WTC11 (cell line): Measurements from ENCODE around the gene NEURL1.

Experiments used
- ATF1 ChIP-seq: sonication (generic); formaldehyde crosslinking; IDR thresholded peaks from 2 replicates; pipeline ENCODE4 v1.8.1; 2023; ENCODE audit warnings: mild to moderate bottlenecking, moderate library complexity, missing genetic modification reagents
- CREB1 ChIP-seq: sonication (generic); formaldehyde crosslinking; IDR thresholded peaks from 2 replicates; pipeline ENCODE4 v1.8.0; 2023; ENCODE audit warnings: mild to moderate bottlenecking, missing genetic modification reagents
- CTCF ChIP-seq: fragments of 200-600 bp; IDR thresholded peaks from 2 replicates; pipeline ENCODE4 v1.8.0; 2022; ENCODE audit warnings: antibody characterized with exemption
- IRF2 ChIP-seq: sonication (generic); formaldehyde crosslinking; IDR thresholded peaks from 2 replicates; pipeline ENCODE4 v1.8.0; 2022; ENCODE audit warnings: low read depth, missing genetic modification reagents, borderline replicate concordance
- MAX ChIP-seq: sonication (generic); formaldehyde crosslinking; IDR thresholded peaks from 2 replicates; pipeline ENCODE4 v1.8.0; 2022; ENCODE audit warnings: mild to moderate bottlenecking, missing genetic modification reagents
- NR1H2 ChIP-seq: sonication (generic); formaldehyde crosslinking; IDR thresholded peaks from 2 replicates; pipeline ENCODE4 v1.9.0; 2021; ENCODE audit warnings: mild to moderate bottlenecking, moderate library complexity, missing genetic modification reagents
- TP53 ChIP-seq: sonication (generic); formaldehyde crosslinking; IDR thresholded peaks from 2 replicates; pipeline ENCODE4 v1.8.1; 2023; ENCODE audit warnings: mild to moderate bottlenecking, missing genetic modification reagents
- ZNF219 ChIP-seq: sonication (generic); formaldehyde crosslinking; IDR thresholded peaks from 2 replicates; pipeline ENCODE4 v1.8.0; 2023; ENCODE audit warnings: missing genetic modification reagents, mild to moderate bottlenecking, borderline replicate concordance
- TF ChIP-seq, protein P1 (sequence below): sonication (generic); formaldehyde crosslinking; IDR thresholded peaks from 2 replicates; pipeline ENCODE4 v1.8.1; 2023; ENCODE audit warnings: mild to moderate bottlenecking, missing genetic modification reagents

- TF ChIP-seq ATF1 (no peak), CTCF (no peak), ZNF219 (CRISPR knock-in tag) (no peak), NR1H2 (no peak), MAX (CRISPR knock-in tag) (no peak), CREB1 (CRISPR knock-in tag) (no peak), TP53 (no peak), IRF2 (CRISPR knock-in tag) (no peak)
- TF ChIP-seq, protein P1, sequence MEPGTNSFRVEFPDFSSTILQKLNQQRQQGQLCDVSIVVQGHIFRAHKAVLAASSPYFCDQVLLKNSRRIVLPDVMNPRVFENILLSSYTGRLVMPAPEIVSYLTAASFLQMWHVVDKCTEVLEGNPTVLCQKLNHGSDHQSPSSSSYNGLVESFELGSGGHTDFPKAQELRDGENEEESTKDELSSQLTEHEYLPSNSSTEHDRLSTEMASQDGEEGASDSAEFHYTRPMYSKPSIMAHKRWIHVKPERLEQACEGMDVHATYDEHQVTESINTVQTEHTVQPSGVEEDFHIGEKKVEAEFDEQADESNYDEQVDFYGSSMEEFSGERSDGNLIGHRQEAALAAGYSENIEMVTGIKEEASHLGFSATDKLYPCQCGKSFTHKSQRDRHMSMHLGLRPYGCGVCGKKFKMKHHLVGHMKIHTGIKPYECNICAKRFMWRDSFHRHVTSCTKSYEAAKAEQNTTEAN (CRISPR knock-in tag): no peak
Measured at GRCh38 chr10:103555325-103555649, 61.8 kb downstream of the NEURL1 start.
